Fibroblast of lung (primary cell): ENCODE results near the gene VPS37D.

Experiments used
- EZH2 ChIP-seq: IDR thresholded peaks from 2 replicates; pipeline ENCODE4 v1.5.1; 2012; ENCODE audit warnings: low read length, control low read depth, mild to moderate bottlenecking; ENCODE audit errors: missing control alignments
- TF ChIP-seq, protein P1 (sequence below), 2 donors: IDR thresholded peaks in 1 of 2; conservative IDR thresholded peaks in 1 of 2; 1 replicate in 1 of 2; 2 replicates in 1 of 2; pipeline ENCODE4 v1.5.1; 2011 to 2012; ENCODE audit warnings: low read length in 2 of 2, control low read depth in 1 of 2, inconsistent platforms in 1 of 2, low read depth in 1 of 2, mild to moderate bottlenecking in 1 of 2

DNA sequence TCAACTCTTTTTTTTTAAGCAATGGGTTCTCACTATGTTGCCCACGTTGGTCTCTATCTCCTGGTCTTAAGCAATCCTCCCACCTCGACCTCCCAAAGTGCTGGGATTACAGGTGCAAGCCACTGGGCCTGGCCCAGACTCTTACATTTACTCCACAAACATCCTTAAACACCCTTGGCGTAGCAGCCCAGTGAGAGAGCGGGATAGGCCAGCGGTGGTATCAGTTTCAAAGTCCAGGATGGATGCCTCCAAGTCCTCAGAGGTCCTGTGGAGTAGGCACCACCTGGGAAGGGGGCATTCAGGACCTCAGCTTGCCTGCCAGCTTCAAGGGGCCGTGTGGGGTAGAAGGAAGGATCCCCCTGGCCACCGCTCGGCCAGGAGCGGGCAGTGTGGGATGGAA is 18.1 kb upstream of the VPS37D start:
- TF ChIP-seq EZH2: no peak
- TF ChIP-seq, protein P1, sequence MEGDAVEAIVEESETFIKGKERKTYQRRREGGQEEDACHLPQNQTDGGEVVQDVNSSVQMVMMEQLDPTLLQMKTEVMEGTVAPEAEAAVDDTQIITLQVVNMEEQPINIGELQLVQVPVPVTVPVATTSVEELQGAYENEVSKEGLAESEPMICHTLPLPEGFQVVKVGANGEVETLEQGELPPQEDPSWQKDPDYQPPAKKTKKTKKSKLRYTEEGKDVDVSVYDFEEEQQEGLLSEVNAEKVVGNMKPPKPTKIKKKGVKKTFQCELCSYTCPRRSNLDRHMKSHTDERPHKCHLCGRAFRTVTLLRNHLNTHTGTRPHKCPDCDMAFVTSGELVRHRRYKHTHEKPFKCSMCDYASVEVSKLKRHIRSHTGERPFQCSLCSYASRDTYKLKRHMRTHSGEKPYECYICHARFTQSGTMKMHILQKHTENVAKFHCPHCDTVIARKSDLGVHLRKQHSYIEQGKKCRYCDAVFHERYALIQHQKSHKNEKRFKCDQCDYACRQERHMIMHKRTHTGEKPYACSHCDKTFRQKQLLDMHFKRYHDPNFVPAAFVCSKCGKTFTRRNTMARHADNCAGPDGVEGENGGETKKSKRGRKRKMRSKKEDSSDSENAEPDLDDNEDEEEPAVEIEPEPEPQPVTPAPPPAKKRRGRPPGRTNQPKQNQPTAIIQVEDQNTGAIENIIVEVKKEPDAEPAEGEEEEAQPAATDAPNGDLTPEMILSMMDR (conservative IDR thresholded peaks at IDR 0.05 in 1 of 2, IDR thresholded peaks at IDR 0.05 in 1 of 2; ENCODE audit: low read depth in 1 of 2, low read length in 2 of 2): no peak
